A549 (cell line): ENCODE measurements around the gene CCDC85C. TPM values are rescaled to one million over a fixed set of nuclear protein-coding genes. Genes with fewer than 3 reads are reported as not detected.

Source experiments
- ATAC-seq, 2 experiments: fragments of 200-7000 bp in 1 of 2; fragments of >200 bp in 1 of 2; cut with Nextera tagmentation in 1 of 2; cut with Tn5 transposase in 1 of 2; 3 replicates each; pipeline versions ENCODE4 v1.8.0 to v1.9.1; 2018 to 2020; ENCODE audit warnings: mild to moderate bottlenecking in 1 of 2, moderate library complexity in 1 of 2
- CTCF ChIA-PET: fragments of 300-600 bp; sonication (Branson Sonifier 250); formaldehyde crosslinking; extraction: SDS; loops from one replicate; lab custom pipeline; 2021; ENCODE audit warnings: antibody characterized with exemption, inconsistent platforms; lab: Yijun Ruan, JAX
- POLR2A ChIA-PET: fragments of 350-600 bp; formaldehyde crosslinking; extraction: SDS; loops from one replicate; lab custom pipeline; 2021; ENCODE audit warnings: antibody characterized with exemption, inconsistent platforms; lab: Yijun Ruan, JAX
- DNase-seq, 2 experiments: peaks; one replicate each; pipeline versions ENCODE4 v3.0.0 to v3.0.0-alpha.2; 2011 to 2016; ENCODE audit warnings: low read depth in 1 of 2, low spot score in 1 of 2
- FAIRE-seq: peaks from 2 replicates; lab custom pipeline; 2011; peaks lifted over from hg19 to GRCh38; lab: Jason Lieb, UNC
- H3K27ac ChIP-seq, 2 experiments: fragments of >200 bp; sonication (Bioruptor Twin); formaldehyde crosslinking; 3 replicates each; pipeline ENCODE4 v1.5.1; 2016 to 2017
- H3K4me1 ChIP-seq: fragments of >200 bp; sonication (Bioruptor Twin); formaldehyde crosslinking; 3 replicates; pipeline ENCODE4 v1.6.1; 2016
- H3K4me2 ChIP-seq: fragments of >200 bp; sonication (Bioruptor Twin); formaldehyde crosslinking; 3 replicates; pipeline ENCODE4 v1.6.1; 2016
- H3K4me3 ChIP-seq: fragments of >200 bp; sonication (Bioruptor Twin); formaldehyde crosslinking; 3 replicates; pipeline ENCODE4 v1.5.1; 2016
- H3K9me3 ChIP-seq: fragments of >200 bp; sonication (Bioruptor Twin); formaldehyde crosslinking; 3 replicates; pipeline ENCODE4 v1.6.1; 2016
- CBX2 ChIP-seq: fragments of 200-600 bp; sonication (generic); IDR thresholded peaks from 2 replicates; pipeline ENCODE4 v1.6.1; 2016; ENCODE audit warnings: low read depth, mild to moderate bottlenecking, borderline replicate concordance
- CHD2 ChIP-seq: fragments of 150-350 bp; IDR thresholded peaks from 2 replicates; pipeline ENCODE4 v1.6.1; 2014; ENCODE audit warnings: low read length; ENCODE audit not compliant: partially characterized antibody
- CHD4 ChIP-seq: fragments of 200-600 bp; sonication (generic); IDR thresholded peaks from 2 replicates; pipeline ENCODE4 v1.6.1; 2016; ENCODE audit warnings: antibody characterized with exemption, mild to moderate bottlenecking, borderline replicate concordance
- EHF ChIP-seq: fragments of 250-450 bp; sonication (Bioruptor Pico); IDR thresholded peaks from 2 replicates; pipeline ENCODE4 v1.5.0; 2020; ENCODE audit warnings: mild to moderate bottlenecking
- EP300 ChIP-seq, 2 experiments: fragments of >200 bp; sonication (Bioruptor Twin); formaldehyde crosslinking; IDR thresholded peaks; 2 replicates in 1 of 2; 3 replicates in 1 of 2; pipeline ENCODE4 v1.6.1; 2016 to 2017
- ESRRA ChIP-seq: fragments of 150-350 bp; IDR thresholded peaks from 2 replicates; pipeline ENCODE4 v1.6.1; 2014; ENCODE audit warnings: mild to moderate bottlenecking, low read length, borderline replicate concordance
- FOSB ChIP-seq: fragments of 250-450 bp; sonication (Bioruptor Pico); IDR thresholded peaks from 2 replicates; pipeline ENCODE4 v1.5.0; 2020; ENCODE audit warnings: mild to moderate bottlenecking, moderate library complexity
- FOSL2 ChIP-seq, 2 experiments: fragments of 450-650 bp in 1 of 2; fragments of >200 bp in 1 of 2; sonication (Bioruptor Twin) in 1 of 2; formaldehyde crosslinking; IDR thresholded peaks; 2 replicates each; pipeline versions ENCODE4 v1.5.0 to v1.6.1; 2016 to 2020; ENCODE audit warnings: mild to moderate bottlenecking in 1 of 2, moderate library complexity in 1 of 2
- HEYL ChIP-seq: fragments of 250-450 bp; sonication (Bioruptor Pico); IDR thresholded peaks from 2 replicates; pipeline ENCODE4 v1.8.0; 2021; ENCODE audit warnings: mild to moderate bottlenecking, moderate library complexity
- HOXB13 ChIP-seq: fragments of 250-450 bp; sonication (Bioruptor Pico); IDR thresholded peaks from 2 replicates; pipeline ENCODE4 v1.5.0; 2020; ENCODE audit warnings: low read depth, mild to moderate bottlenecking, moderate library complexity
- MAZ ChIP-seq: fragments of 150-350 bp; IDR thresholded peaks from 2 replicates; pipeline ENCODE4 v1.6.1; 2014; ENCODE audit warnings: antibody characterized with exemption, low read depth, low read length, borderline replicate concordance
- NR3C1 ChIP-seq: fragments of >200 bp; sonication (Bioruptor Twin); formaldehyde crosslinking; IDR thresholded peaks from 3 replicates; pipeline ENCODE4 v1.6.1; 2017
- POLR2AphosphoS2 ChIP-seq: conservative IDR thresholded peaks from 2 replicates; pipeline ENCODE4 v1.6.1; 2012; ENCODE audit warnings: low read length, improper control_type of control experiment, inconsistent platforms
- RNF2 ChIP-seq: fragments of 200-600 bp; sonication (generic); IDR thresholded peaks from 2 replicates; pipeline ENCODE4 v1.6.1; 2016; ENCODE audit warnings: low read depth, mild to moderate bottlenecking, antibody characterized with exemption, moderate library complexity, borderline replicate concordance
- TP53 ChIP-seq: fragments of 250-450 bp; sonication (Bioruptor Pico); IDR thresholded peaks from 2 replicates; pipeline ENCODE4 v1.5.0; 2021; ENCODE audit warnings: mild to moderate bottlenecking, moderate library complexity
- ZNF302 ChIP-seq: fragments of 250-450 bp; sonication (Bioruptor Pico); IDR thresholded peaks from 2 replicates; pipeline ENCODE4 v1.9.0; 2021; ENCODE audit warnings: inconsistent platforms, mild to moderate bottlenecking, moderate library complexity
- WGBS: methylation state at CpG from one replicate; pipeline ENCODE4 v1.1.6; 2017; ENCODE audit errors: missing lambda C conversion rate; 5-methylcytosine and 5-hydroxymethylcytosine counted together
- polyA plus RNA-seq, 4 experiments: library from polyadenylated mRNA; depleted of rRNA in 3 of 4; stranded (reverse); fragments of >200 nt; fragmentation: RNase III in 1 of 4; extraction: RNeasy Plus Mini Kit Qiagen cat#74134 plus additional on column Dnase treatment in 1 of 4; gene quantifications; 2 replicates in 3 of 4; 3 replicates in 1 of 4; pipeline ENCODE4 v1.2.3, GENCODE V29; 2011 to 2017
- TF ChIP-seq, protein P1 (sequence below): fragments of 200-600 bp; sonication (generic); IDR thresholded peaks from 2 replicates; pipeline ENCODE4 v1.6.1; 2016; ENCODE audit warnings: antibody characterized with exemption, mild to moderate bottlenecking, moderate library complexity

Gene CCDC85C
- polyA plus RNA-seq, 2 of the 4 experiments (the other 2 are of a cell fraction) = 11.4 to 31.4 TPM

- CTCF ChIA-PET = interaction anchor here (1.1 to 5.8 kb wide), 3 partner anchors 12 to 61 kb away, joined by 3 to 31 read pairs (median 3); no protein-coding TSS in a partner anchor
- peak in 1 of 2 experiments; percentile 8; a peak in 1 of 6 replicates for ATAC-seq
- peak overlapping the region in 1 of 2 experiments; percentile 74; a peak in 3 of 6 replicates for H3K27ac ChIP-seq
Observed at GRCh38 chr14:99586761-99587459, 17.1 kb downstream of the CCDC85C start.

DNA sequence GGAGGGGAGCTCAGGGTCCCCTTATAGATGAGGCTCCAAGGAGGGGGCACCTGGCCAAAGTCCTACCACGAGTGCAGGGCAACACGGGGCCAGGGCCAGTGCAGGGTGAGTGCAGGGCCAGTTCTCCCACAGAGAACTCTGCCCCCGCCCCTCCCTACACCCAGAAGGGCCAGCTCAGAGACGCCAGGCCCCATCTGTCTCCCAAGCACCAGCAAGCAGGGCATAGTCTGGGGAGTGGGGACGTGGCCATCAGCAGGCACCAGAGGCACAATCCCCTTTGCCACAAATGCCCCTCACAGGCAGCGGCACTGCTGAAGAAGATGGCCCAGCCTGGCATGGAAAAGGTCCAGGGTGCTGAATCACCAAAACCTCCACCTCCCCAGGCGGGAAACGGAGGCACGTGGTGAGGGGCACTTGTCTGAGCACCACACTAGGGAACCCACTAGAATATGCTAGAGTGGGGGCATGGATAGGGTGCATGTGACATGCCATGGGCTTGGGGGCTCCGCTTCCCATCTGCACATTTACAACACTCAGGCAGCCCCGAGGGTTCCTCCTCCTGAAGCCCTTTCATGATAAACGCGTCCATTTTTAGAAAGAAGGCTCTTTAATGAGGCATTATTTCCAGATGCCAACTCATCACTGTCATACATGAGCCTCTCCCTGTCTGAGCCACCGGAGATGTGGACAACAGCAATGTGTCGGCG lies 17.8 kb downstream of the CCDC85C start:
- TF ChIP-seq, protein P1, sequence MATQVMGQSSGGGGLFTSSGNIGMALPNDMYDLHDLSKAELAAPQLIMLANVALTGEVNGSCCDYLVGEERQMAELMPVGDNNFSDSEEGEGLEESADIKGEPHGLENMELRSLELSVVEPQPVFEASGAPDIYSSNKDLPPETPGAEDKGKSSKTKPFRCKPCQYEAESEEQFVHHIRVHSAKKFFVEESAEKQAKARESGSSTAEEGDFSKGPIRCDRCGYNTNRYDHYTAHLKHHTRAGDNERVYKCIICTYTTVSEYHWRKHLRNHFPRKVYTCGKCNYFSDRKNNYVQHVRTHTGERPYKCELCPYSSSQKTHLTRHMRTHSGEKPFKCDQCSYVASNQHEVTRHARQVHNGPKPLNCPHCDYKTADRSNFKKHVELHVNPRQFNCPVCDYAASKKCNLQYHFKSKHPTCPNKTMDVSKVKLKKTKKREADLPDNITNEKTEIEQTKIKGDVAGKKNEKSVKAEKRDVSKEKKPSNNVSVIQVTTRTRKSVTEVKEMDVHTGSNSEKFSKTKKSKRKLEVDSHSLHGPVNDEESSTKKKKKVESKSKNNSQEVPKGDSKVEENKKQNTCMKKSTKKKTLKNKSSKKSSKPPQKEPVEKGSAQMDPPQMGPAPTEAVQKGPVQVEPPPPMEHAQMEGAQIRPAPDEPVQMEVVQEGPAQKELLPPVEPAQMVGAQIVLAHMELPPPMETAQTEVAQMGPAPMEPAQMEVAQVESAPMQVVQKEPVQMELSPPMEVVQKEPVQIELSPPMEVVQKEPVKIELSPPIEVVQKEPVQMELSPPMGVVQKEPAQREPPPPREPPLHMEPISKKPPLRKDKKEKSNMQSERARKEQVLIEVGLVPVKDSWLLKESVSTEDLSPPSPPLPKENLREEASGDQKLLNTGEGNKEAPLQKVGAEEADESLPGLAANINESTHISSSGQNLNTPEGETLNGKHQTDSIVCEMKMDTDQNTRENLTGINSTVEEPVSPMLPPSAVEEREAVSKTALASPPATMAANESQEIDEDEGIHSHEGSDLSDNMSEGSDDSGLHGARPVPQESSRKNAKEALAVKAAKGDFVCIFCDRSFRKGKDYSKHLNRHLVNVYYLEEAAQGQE = no peak
- TF ChIP-seq, all 56 proteins: peak for 0
- H3K4me1 ChIP-seq = peaks cover 56% of the 10 kb centered on the region
- ATAC-seq = no peak
- DNase-seq = no peak
- POLR2A ChIA-PET = no interaction called here
- H3K4me2 ChIP-seq = no peak overlapping the region; the same call in 2 of the 3 replicates
- H3K27ac ChIP-seq = peak overlapping the region in 1 of 2 experiments; percentile 74; a peak in 2 of 6 replicates
- H3K9me3 ChIP-seq = no peaks in the 10 kb centered on the region
- CTCF ChIA-PET = interaction anchor here (0.9 to 1.6 kb wide), 3 partner anchors 9 to 68 kb away, joined by 3 to 4 read pairs (median 4); no protein-coding TSS in a partner anchor
- WGBS = 79% methylated on average over 15 of the region's 16 CpGs
- FAIRE-seq = no peak
- no peak overlapping the region for H3K4me3 ChIP-seq

More at GRCh38 chr14:99586761-99587459, 17.1 kb downstream of the CCDC85C start:
- no peak overlapping the region for H3K4me3 ChIP-seq
- whole genome bisulfite sequencing = 40% methylated on average over 3 of the region's 13 CpGs
- H3K9me3 ChIP-seq = no peaks in the 10 kb centered on the region
- TF ChIP-seq ZNF302 (CRISPR knock-in tag) (no peak), CHD4 (no peak), CBX2 (no peak), FOSB (CRISPR knock-in tag) (no peak), EP300 (IDR thresholded peaks at IDR 0.05) (no peak), FOSL2 (IDR thresholded peaks at IDR 0.05) (no peak), FOSL2 (CRISPR knock-in tag; IDR thresholded peaks at IDR 0.05) (no peak; the same call in 1 of the 2 replicates), HEYL (CRISPR knock-in tag) (no peak), TP53 (CRISPR knock-in tag) (no peak), HOXB13 (CRISPR knock-in tag) (no peak), ESRRA (no peak), RNF2 (no peak), MAZ (no peak), EHF (CRISPR knock-in tag) (no peak), NR3C1 (no peak), CHD2 (no peak), POLR2AphosphoS2 (no peak)
- POLR2A ChIA-PET = no interaction called here
- H3K4me1 ChIP-seq = peaks cover 56% of the 10 kb centered on the region
- FAIRE-seq (no peak), DNase-seq (no peak)
- H3K4me2 ChIP-seq = peak overlapping the region; percentile 41; the same call in 2 of the 3 replicates
